HG03558 (cell line): ENCODE results near the gene MLC1.

Experiments
- ATAC-seq: cut with Tn5 transposase; IDR thresholded peaks from one replicate; pipeline ENCODE4 v1.9.1; 2021; ENCODE audit warnings: moderate number of reproducible peaks; ENCODE audit not compliant: unreplicated experiment; ENCODE audit errors: extremely low read depth

MLC1 gene

GRCh38 chr22:50041361-50042065, 43.7 kb downstream of the MLC1 start:
- no peak for ATAC-seq

DNA sequence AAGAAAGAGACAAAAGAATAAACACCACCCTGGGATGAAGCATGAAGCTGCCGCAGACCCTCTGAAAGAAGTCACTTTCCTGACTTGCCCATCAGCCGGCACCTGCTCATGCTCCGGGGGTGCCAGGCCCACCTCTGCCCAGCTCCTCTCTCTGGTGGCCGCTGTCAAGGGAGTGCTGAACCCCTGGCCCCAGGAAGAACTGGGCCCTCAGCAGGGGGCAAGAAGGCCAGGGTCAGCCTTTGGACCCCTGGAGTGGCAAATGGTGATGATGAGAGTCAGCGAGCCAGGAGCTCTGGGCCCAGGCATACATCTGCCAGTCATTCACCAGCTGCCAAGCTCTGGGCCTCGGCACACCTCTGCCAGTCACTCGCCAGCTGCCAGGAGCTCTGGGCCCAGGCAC, 44.5 kb downstream of the MLC1 start:
- ATAC-seq, result no peak

DNA sequence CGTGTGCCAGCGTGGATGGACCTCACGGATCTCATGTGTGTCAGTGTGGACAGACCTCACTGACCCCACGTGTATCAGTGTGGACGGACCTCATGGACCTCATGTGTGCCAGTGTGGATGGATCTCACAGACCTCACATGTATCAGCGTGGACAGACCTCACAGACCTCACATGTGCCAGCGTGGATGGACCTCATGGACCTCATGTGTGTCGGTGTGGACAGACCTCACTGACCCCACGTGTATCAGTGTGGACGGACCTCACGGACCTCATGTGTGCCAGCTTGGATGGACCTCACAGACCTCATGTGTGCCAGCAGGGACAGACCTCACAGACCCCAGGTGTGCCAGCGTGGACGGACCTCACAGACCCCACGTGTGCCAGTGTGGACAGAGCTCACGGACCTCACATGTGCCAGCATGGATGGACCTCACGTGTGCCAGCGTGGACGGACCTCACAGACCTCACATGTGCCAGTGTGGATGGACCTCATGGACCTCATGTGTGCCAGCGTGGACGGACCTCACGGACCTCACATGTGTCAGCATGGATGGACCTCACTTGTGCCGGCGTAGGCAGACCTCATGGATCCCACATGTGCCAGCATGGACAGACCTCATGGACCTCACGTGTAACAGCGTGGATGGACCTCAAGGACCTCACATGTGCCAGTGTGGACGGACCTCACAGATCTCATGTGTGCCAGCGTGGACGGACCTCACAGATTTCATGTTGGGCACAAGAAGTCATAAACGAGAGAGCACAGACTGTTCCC, 45.4 kb downstream of the MLC1 start:
- ATAC-seq, result no peak

GRCh38 chr22:50035976-50036724, 49.1 kb downstream of the MLC1 start:
- no peak for ATAC-seq

- ATAC-seq, result no peak
These were observed 49.9 kb downstream of the MLC1 start for GRCh38 chr22:50035131-50035881.

- no peak for ATAC-seq
These were observed 50.8 kb downstream of the MLC1 start for GRCh38 chr22:50034126-50035081.

DNA sequence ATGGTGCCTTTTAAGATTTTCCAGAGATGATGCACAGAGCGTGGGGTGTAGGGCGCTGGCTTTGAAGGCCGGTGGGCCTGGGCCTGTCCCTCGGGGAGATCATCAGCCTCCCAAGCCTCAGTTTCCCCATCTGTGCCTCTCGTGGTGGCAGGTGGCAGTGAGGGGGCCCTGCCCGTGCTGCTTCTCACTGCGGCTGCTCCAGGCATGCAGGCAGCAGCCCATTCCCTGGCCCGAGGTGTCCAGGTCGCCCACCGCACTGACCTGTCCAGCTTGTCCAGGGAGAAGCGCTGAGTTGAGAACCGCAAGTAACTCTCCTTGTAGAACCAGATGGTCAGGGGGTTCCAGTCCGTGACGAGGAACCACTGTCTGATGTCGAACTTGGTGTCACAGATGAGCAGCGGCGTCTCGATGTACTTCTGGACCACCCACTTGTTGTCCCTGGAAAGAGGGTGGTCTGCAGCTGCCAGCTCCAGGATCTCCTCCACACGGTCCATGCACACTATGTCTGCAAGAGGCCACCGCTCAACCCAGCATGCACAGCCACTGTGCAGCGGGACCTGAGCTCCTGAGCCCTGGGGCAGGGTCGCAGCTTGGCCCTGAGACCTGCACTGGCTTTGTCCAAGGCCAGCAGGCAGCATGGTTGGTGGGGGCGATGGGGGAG, 52.2 kb downstream of the MLC1 start:
- no peak for ATAC-seq

- ATAC-seq, result no peak
These were observed 52.9 kb downstream of the MLC1 start for GRCh38 chr22:50032109-50032871.

DNA sequence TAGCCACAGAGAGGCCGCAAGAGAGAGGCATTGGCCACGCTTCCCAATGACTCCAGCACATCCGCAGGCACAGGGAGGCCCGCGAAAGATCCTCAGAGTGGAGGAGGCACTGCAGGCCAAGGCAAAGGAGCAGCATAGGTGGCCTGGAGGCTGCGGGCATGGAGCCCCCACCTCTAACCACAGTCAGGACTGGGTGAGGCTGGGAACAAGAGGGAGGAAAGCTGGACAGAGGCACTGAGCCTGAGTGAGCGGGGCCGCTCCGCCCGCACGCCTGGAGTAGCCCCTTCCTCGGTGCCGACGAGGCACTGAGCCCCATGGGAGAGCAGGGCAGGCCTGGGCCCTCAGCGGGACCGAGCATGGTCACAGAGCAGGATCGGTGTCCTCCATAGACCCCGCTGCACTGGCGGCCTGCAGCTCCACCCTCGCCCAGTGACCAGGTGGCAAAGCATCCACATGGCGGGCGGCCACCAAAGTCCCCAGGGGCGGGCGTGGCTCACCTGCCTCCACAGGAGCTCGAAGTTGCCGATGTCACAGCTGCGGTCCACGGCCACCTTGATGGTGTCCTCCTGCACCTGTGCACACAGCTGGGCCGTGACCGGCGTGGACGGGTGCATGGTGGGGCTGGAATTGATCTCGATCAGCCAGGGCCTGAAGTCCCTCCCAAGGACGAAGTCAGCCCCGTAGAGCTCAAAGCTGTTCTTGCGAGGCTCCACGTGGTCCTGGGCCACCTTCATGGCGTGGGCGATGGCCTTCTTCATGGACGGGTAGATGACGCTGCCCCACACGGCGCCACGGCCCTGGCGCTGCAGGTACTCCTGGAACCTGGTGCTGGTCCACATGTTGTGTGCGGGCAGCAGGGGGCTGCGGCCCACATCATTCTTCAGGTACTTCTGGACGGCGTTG, 53.8 kb downstream of the MLC1 start:
- no peak for ATAC-seq

DNA sequence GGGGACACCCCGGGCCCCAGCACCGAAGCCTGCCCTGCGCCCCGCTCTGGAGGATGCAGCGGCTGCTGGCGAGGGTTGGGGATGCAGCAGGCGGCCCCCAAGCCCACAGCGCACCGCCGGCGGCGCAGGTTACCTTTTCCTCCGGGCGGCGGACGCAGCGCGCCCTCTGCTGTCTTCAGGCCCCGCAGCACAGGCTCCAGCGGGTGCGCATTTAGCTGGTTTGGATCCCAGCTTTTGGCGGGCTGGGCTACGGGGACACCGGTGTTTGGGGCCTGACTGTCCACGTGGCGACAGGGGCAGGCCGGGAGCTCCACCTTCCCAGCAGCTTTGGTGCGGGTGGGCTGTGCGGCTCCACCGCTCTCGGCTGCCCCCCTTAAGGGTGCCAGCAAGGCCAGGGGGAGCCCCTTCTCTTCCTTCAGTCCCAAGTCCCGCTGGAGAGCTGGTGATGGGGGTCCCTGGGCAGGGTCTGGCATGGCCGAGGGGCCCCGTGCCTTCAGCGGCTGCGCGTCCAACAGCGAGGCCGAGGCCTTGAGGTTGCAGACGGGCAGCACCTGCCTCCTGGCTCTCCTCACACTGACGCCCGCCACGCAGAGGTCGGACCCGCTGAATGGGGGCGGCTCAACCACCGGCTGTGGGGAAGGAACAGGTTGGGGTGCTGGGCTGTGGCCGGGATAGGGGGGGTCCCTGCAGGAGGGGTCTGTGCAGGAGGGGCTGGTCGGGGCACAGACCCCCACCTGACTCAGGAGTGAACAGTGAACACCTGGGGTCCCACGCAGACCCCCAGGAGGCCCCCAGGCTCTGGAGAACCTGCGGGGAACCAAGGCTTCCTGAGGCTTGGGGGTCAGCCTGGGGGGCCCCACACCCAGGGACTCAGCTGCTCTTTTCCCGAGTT, 54.7 kb downstream of the MLC1 start:
- no peak for ATAC-seq

GRCh38 chr22:50027639-50028537, 57.3 kb downstream of the MLC1 start:
- no peak for ATAC-seq

DNA sequence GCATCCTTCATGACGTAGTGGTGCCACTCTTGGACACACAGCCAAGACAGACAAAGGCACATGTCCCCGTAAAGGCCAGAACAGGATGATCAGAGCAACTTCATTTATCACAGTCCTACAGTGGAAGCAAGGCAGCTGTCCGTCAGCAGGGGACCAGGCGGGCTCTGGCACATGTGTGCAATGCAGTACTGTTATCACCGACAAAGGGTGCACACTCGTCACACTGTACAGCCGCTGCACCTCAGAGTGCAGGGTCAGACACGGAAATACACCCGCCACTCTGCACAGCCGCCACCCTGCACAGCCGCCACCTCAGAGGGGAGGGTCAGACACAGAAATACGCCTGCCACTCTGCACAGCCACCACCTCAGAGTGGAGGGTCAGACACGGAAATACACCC, 59.2 kb downstream of the MLC1 start:
- ATAC-seq, result no peak

DNA sequence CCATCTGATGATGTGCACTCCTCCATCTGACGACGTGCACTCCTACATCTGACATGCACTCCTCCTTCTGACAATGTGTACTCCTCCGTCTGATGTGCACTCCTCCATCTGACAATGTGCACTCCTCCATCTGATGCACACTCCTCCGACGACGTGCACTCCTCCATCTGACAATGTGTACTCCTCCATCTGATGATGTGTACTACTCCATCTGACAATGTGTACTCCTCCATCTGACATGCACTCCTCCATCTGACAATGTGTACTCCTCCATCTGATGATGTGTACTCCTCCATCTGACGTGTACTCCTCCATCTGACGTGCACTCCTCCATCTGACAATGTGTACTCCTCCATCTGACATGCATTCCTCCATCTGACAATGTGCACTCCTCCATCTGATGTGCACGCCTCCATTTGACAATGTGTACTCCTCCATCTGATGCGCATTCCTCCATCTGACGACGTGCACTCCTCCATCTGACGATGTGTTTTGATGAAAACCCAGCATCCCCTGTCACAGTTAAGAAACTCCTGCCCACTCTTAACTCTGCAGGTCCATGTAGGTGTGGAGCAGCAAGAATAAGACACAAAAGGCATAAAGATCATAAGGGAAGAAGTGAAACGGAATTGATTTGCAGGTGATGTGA, 62.9 kb downstream of the MLC1 start:
- no peak for ATAC-seq

GRCh38 chr22:50020606-50021005, 64.6 kb downstream of the MLC1 start:
- no peak for ATAC-seq

DNA sequence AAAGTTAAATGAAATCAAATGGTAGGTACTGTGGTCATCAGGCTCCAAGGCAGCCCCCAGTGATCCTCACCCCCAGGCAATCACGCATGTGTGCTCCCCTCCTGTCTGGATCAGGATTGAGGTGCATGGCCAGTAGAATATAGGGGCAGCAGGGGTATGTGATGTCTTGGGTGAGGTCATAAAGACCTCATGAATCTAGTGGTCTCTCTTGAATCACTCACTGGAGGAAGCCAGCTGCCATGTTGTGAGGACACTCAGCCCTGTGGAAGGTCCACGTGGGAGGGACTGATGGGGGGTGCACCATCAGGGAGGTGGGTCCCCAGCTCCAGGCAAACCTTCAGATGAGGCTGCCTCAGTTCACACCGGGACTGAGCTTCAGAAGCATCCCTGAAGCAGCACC, 65.9 kb downstream of the MLC1 start:
- ATAC-seq, result no peak
